Muscle layer of colon (tissue), 2 donors: ENCODE data around the gene NPHP3.
"Not testable (repeated sequence)": the region's sequence is repeated elsewhere in the genome, so short reads cannot be mapped to it uniquely, and the experiment has no call there.

Experiments used
- H3K27ac ChIP-seq: one replicate; pipeline ENCODE4 v1.7.0; 2013; ENCODE audit warnings: low read depth, mild to moderate bottlenecking, low read length, moderate library complexity
- H3K27me3 ChIP-seq, 2 donors: one replicate each; pipeline ENCODE4 v1.7.0; 2013; ENCODE audit warnings: low read length in 2 of 2, mild to moderate bottlenecking in 2 of 2; ENCODE audit not compliant: insufficient read depth in 2 of 2, control insufficient read depth in 1 of 2
- H3K36me3 ChIP-seq: one replicate; pipeline ENCODE4 v1.7.0; 2013; ENCODE audit warnings: mild to moderate bottlenecking, low read length; ENCODE audit not compliant: insufficient read depth
- H3K4me1 ChIP-seq: one replicate; pipeline ENCODE4 v1.7.0; 2013; ENCODE audit warnings: mild to moderate bottlenecking, low read length; ENCODE audit not compliant: insufficient read depth
- H3K4me3 ChIP-seq, 2 donors: one replicate each; pipeline ENCODE4 v1.7.0; 2013; ENCODE audit warnings: low read length in 2 of 2, low read depth in 1 of 2, mild to moderate bottlenecking in 1 of 2, moderate library complexity in 1 of 2
- H3K9ac ChIP-seq: one replicate; pipeline ENCODE4 v1.7.0; 2013; ENCODE audit warnings: low read length
- H3K9me3 ChIP-seq: one replicate; pipeline ENCODE4 v1.7.0; 2013; ENCODE audit warnings: mild to moderate bottlenecking, low read length
- donor health status: abdominal sarcoma.
- donor health status: Adenocarcinoma of cecum.

NPHP3 gene

GRCh38 chr3:132722165-132723023, at the start of gene NPHP3:
NPHP3 (minus strand) TSS chr3:132722409; CDS start chr3:132722355, 54 bp downstream.
- peak within 1 kb of the TSS; percentile 84 for H3K27ac ChIP-seq
- H3K9me3 ChIP-seq = no peaks in the 10 kb centered on the region

GRCh38 chr3:132758740-132759139, 36.5 kb upstream of the NPHP3 start:
- Histone ChIP-seq H3K36me3 (no peaks in the 10 kb centered on the region), H3K27me3 (no peaks in the 10 kb centered on the region), H3K27ac (no peak overlapping the region), H3K4me1 (no peaks in the 10 kb centered on the region), H3K9me3 (no peaks in the 10 kb centered on the region), H3K4me3 (no peak overlapping the region), H3K9ac (no peak overlapping the region)

More at GRCh38 chr3:132722165-132723023, at the start of gene NPHP3:
- Histone ChIP-seq H3K36me3 (peaks cover 7% of the 10 kb centered on the region), H3K9ac (peak within 1 kb of the TSS; percentile 56), H3K4me1 (peaks cover 22% of the 10 kb centered on the region), H3K27me3 (no peaks in the 10 kb centered on the region), H3K4me3 (peak within 1 kb of the TSS; percentile 78 to 85)

GRCh38 chr3:132756108-132756650, 34.0 kb upstream of the NPHP3 start:
- no peaks in the 10 kb centered on the region for H3K9me3 ChIP-seq
- no peaks in the 10 kb centered on the region for H3K36me3 ChIP-seq
- no peak overlapping the region for H3K9ac ChIP-seq
- no peaks in the 10 kb centered on the region for H3K27me3 ChIP-seq
- H3K27ac ChIP-seq = no peak overlapping the region
- no peak overlapping the region for H3K4me3 ChIP-seq
- no peaks in the 10 kb centered on the region for H3K4me1 ChIP-seq

GRCh38 chr3:132753946-132754345, 31.7 kb upstream of the NPHP3 start:
- Histone ChIP-seq H3K4me3 (no peak overlapping the region), H3K27ac (no peak overlapping the region), H3K4me1 (no peaks in the 10 kb centered on the region), H3K9ac (no peak overlapping the region), H3K36me3 (no peaks in the 10 kb centered on the region), H3K9me3 (no peaks in the 10 kb centered on the region), H3K27me3 (no peaks in the 10 kb centered on the region)

- Histone ChIP-seq H3K9ac (no peak overlapping the region), H3K4me3 (no peak overlapping the region), H3K36me3 (no peaks in the 10 kb centered on the region), H3K9me3 (no peaks in the 10 kb centered on the region), H3K27ac (no peak overlapping the region), H3K27me3 (no peaks in the 10 kb centered on the region), H3K4me1 (no peaks in the 10 kb centered on the region)
Observed at GRCh38 chr3:132749786-132750185, 27.6 kb upstream of the NPHP3 start.

- H3K4me1 ChIP-seq, H3K4me3 ChIP-seq, H3K27me3 ChIP-seq, H3K36me3 ChIP-seq, H3K9me3 ChIP-seq, H3K9ac ChIP-seq, H3K27ac ChIP-seq: not testable (repeated sequence)
Observed at GRCh38 chr3:132746720-132747119, 24.5 kb upstream of the NPHP3 start.

- no peak overlapping the region for H3K27ac ChIP-seq
- no peak overlapping the region for H3K4me3 ChIP-seq
- H3K4me1 ChIP-seq = no peaks in the 10 kb centered on the region
- no peaks in the 10 kb centered on the region for H3K36me3 ChIP-seq
- no peak overlapping the region for H3K9ac ChIP-seq
- no peaks in the 10 kb centered on the region for H3K27me3 ChIP-seq
- H3K9me3 ChIP-seq = no peaks in the 10 kb centered on the region
Observed at GRCh38 chr3:132738314-132738713, 16.1 kb upstream of the NPHP3 start.

GRCh38 chr3:132735589-132735988, 13.4 kb upstream of the NPHP3 start:
- H3K4me1 ChIP-seq = no peaks in the 10 kb centered on the region
- no peak overlapping the region for H3K9ac ChIP-seq
- no peaks in the 10 kb centered on the region for H3K27me3 ChIP-seq
- H3K27ac ChIP-seq = no peak overlapping the region
- no peaks in the 10 kb centered on the region for H3K36me3 ChIP-seq
- H3K9me3 ChIP-seq = no peaks in the 10 kb centered on the region
- no peak overlapping the region for H3K4me3 ChIP-seq

- Histone ChIP-seq H3K9ac (no peak overlapping the region), H3K27me3 (no peaks in the 10 kb centered on the region), H3K9me3 (no peaks in the 10 kb centered on the region), H3K27ac (no peak overlapping the region), H3K4me1 (no peaks in the 10 kb centered on the region), H3K36me3 (no peaks in the 10 kb centered on the region), H3K4me3 (no peak overlapping the region)
Observed at GRCh38 chr3:132730891-132731580, 8.8 kb upstream of the NPHP3 start.

- Histone ChIP-seq H3K4me3 (no peak overlapping the region), H3K9ac (no peak overlapping the region), H3K4me1 (peaks cover 6% of the 10 kb centered on the region), H3K27ac (no peak overlapping the region), H3K27me3 (no peaks in the 10 kb centered on the region), H3K9me3 (no peaks in the 10 kb centered on the region), H3K36me3 (no peaks in the 10 kb centered on the region)
Observed at GRCh38 chr3:132726341-132726823, 4.2 kb upstream of the NPHP3 start.
